Lower leg skin (tissue), 4 donors: ENCODE results near the gene TMTC2. TPM values are rescaled to one million over a fixed set of nuclear protein-coding genes. Genes with fewer than 3 reads are reported as not detected.
A peak's percentile ranks its signal among the peaks of the same experiment; 100 is the strongest.

Source experiments
- DNase-seq, 2 donors: peaks; one replicate each; pipeline ENCODE4 v3.0.0-alpha.2; 2019; ENCODE audit warnings: low spot score in 2 of 2
- H3K4me3 ChIP-seq: fragments of 200-600 bp; sonication (generic); 2 replicates; pipeline ENCODE4 v1.5.1; 2017; ENCODE audit warnings: mild to moderate bottlenecking, low read depth; ENCODE audit not compliant: poor library complexity, severe bottlenecking
- POLR2A ChIP-seq, 2 donors: fragments of 450-650 bp; IDR thresholded peaks; one replicate each; pipeline ENCODE4 v1.6.1; 2016 to 2017; ENCODE audit warnings: antibody characterized with exemption in 2 of 2, mild to moderate bottlenecking in 1 of 2, moderate library complexity in 1 of 2
- WGBS, 2 donors: methylation state at CpG; one replicate each; pipeline ENCODE4 v1.1.5; 2018; 5-methylcytosine and 5-hydroxymethylcytosine counted together
- intact Hi-C: fragments of 100-400 bp; cut with DNase I; formaldehyde crosslinking; loops from one replicate; pipeline ENCODE4 v1.15.0; 2023; ENCODE audit warnings: low total_unique reads
- total RNA-seq, 4 donors: library from RNA; depleted of rRNA; stranded (reverse); fragments of >200 nt; gene quantifications; one replicate each; pipeline ENCODE4 v1.1.0, GENCODE V29; 2016
- TF ChIP-seq, protein P1 (sequence below), 3 donors: fragments of 450-650 bp; IDR thresholded peaks; one replicate each; pipeline ENCODE4 v1.5.1; 2016; ENCODE audit warnings: antibody characterized with exemption in 3 of 3, mild to moderate bottlenecking in 3 of 3, moderate library complexity in 2 of 3

TMTC2 gene
- total RNA-seq, result 10 to 100 TPM; 12.9 to 17.4 (median 14.5) TPM

- intact Hi-C loops, result no loop called here
- TF ChIP-seq, protein P1, sequence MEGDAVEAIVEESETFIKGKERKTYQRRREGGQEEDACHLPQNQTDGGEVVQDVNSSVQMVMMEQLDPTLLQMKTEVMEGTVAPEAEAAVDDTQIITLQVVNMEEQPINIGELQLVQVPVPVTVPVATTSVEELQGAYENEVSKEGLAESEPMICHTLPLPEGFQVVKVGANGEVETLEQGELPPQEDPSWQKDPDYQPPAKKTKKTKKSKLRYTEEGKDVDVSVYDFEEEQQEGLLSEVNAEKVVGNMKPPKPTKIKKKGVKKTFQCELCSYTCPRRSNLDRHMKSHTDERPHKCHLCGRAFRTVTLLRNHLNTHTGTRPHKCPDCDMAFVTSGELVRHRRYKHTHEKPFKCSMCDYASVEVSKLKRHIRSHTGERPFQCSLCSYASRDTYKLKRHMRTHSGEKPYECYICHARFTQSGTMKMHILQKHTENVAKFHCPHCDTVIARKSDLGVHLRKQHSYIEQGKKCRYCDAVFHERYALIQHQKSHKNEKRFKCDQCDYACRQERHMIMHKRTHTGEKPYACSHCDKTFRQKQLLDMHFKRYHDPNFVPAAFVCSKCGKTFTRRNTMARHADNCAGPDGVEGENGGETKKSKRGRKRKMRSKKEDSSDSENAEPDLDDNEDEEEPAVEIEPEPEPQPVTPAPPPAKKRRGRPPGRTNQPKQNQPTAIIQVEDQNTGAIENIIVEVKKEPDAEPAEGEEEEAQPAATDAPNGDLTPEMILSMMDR (IDR thresholded peaks at IDR 0.05), result no peak
- no peak for TF ChIP-seq POLR2A (IDR thresholded peaks at IDR 0.05)
- peak; percentile 90 to 98 for DNase-seq
- H3K4me3 ChIP-seq, result peak within 1 kb of the TSS; percentile 97
- 0 to 1% methylated on average over 35 to 39 of the region's 39 CpGs for WGBS, 2 donors
Observed at GRCh38 chr12:82686168-82687020, at the start of gene TMTC2. Gene TMTC2 (plus strand): TSS chr12:82686906.

GRCh38 chr12:82638324-82638723 lies 48.4 kb upstream of the TMTC2 start:
- 79 to 86% methylated on average over 1 of the region's 1 CpG for WGBS, 2 donors
- intact Hi-C loops, result no loop called here
- DNase-seq, result no peak
- TF ChIP-seq, protein P1 (IDR thresholded peaks at IDR 0.05), result no peak
- no peak for TF ChIP-seq POLR2A (IDR thresholded peaks at IDR 0.05)
- no peak overlapping the region for H3K4me3 ChIP-seq

DNA sequence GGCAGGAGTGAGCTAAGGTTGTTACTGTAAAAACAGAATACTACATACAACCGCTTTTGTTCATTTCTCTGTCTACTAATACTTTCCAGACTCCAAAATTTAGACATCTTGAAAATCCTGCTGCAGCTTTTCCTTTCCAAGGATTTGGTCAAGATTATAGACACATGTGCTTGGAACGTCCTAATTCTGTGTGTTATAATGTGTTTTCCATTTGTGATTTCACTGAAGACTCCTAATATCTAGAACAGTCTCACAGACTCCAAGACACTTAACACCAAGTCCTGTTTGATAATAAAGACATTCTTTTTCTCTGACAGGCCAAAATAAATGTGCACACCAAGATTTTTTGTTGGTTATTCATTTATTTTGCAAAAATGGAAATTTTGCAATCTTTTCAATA lies 41.8 kb upstream of the TMTC2 start:
- WGBS, 2 donors, result 53 to 63% methylated on average over 2 of the region's 2 CpGs
- intact Hi-C loops, result no loop called here
- TF ChIP-seq, protein P1 (IDR thresholded peaks at IDR 0.05), result no peak
- no peak for DNase-seq
- no peak overlapping the region for H3K4me3 ChIP-seq

- DNase-seq, result no peak
- H3K4me3 ChIP-seq, result no peak overlapping the region
- no peak for TF ChIP-seq POLR2A (IDR thresholded peaks at IDR 0.05)
- TF ChIP-seq, protein P1 (IDR thresholded peaks at IDR 0.05), result no peak
- intact Hi-C loops, result no loop called here
Observed at GRCh38 chr12:82645414-82645813, 41.3 kb upstream of the TMTC2 start.

DNA sequence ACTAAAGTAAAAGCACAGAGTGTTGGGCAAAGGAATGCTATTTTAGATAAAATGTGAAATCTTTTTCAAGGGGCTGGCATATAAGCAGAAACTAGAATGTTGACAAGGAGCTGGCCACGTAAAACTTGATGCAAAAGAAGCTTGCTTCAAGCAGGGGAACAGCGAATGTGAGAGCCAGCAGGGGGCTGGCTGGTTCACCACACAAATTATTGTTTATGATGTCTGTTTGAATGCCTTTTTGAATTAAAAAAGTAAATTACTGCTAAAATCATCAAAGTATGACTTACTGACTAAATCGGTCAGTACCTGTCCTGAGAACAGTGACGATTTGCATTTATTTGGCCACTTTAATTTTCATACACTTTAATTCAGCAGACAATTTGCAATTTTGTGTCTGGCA lies 38.9 kb upstream of the TMTC2 start:
- no peak overlapping the region for H3K4me3 ChIP-seq
- WGBS, 2 donors, result 84 to 87% methylated on average over 4 of the region's 4 CpGs
- intact Hi-C loops, result no loop called here
- TF ChIP-seq, protein P1 (IDR thresholded peaks at IDR 0.05), result no peak
- TF ChIP-seq POLR2A (IDR thresholded peaks at IDR 0.05), result no peak
- DNase-seq, result no peak
